ENCODE measurements around the gene PFKP.
A peak's percentile ranks its signal among the peaks of the same experiment; 100 is the strongest.

The PFKP gene

DNA sequence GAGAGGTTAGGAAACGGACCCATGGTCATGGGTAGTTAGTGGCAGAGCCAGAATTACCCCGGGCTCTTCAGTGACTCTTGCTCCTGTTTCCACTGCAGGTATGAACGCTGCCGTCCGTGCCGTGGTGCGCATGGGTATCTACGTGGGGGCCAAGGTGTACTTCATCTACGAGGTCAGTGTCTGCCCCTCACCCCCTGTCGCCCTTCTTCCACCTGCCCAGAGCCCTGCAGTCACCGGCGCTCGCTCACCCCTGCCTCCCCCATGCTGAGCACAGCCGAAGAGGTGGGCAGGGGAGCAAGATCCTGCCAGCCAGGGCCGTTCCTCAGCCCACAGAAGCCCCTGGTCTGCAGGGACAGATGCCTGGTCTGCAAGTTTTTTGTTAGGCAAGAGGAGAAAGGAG, 14.9 kb downstream of the PFKP start:
- in situ Hi-C loops (cut with HindIII; ENCODE audit: low sequenced_read_pairs), result no loop called here
- no peak for DNase-seq (ENCODE audit: low read depth, low spot score)
- H3K4me3 ChIP-seq (ENCODE audit: low read depth, low read length), result no peak overlapping the region
- TF ChIP-seq, protein P1, sequence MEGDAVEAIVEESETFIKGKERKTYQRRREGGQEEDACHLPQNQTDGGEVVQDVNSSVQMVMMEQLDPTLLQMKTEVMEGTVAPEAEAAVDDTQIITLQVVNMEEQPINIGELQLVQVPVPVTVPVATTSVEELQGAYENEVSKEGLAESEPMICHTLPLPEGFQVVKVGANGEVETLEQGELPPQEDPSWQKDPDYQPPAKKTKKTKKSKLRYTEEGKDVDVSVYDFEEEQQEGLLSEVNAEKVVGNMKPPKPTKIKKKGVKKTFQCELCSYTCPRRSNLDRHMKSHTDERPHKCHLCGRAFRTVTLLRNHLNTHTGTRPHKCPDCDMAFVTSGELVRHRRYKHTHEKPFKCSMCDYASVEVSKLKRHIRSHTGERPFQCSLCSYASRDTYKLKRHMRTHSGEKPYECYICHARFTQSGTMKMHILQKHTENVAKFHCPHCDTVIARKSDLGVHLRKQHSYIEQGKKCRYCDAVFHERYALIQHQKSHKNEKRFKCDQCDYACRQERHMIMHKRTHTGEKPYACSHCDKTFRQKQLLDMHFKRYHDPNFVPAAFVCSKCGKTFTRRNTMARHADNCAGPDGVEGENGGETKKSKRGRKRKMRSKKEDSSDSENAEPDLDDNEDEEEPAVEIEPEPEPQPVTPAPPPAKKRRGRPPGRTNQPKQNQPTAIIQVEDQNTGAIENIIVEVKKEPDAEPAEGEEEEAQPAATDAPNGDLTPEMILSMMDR (IDR thresholded peaks at IDR 0.05; ENCODE audit: low read depth, low read length), result no peak

DNA sequence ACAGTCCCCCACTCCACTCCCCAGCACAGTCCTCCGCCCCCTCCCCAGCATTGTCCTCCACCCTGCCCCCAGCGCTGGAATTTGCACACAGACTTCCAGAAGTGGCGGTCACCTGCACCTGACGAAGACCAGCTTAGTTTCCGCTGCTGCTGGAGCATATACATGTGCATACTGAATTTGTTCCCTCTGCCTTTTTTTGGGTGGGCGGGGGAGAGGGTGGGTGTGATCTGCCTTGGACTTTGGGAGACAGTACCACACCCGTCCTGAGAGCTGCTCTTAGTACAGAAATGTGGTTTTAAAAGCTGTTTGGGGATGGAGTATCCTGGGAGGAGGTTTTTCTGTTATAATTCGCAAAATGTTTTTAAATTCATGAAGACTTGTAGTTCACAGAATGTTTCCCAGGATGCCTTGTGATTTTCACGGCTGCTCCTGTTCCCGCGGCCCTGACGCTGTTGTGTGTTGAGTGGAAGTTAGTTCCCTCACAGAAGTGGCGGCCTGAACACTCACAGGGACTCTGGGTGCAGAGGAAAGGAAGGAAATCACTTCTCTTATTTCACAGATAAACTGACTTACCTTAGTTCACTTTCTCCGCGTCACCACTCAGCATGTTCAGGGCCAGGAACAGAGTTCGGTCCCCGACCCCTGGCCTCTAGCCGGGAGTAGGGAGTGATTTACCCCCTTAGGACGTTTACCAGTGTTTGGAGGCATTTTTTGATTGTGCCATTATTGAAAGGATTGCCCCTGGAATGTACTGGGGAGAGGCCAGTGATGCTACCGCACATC, 18.6 kb downstream of the PFKP start:
- TF ChIP-seq, protein P1 (IDR thresholded peaks at IDR 0.05; ENCODE audit: low read depth, low read length), result no peak
- in situ Hi-C loops (cut with HindIII; ENCODE audit: low sequenced_read_pairs), result no loop called here
- DNase-seq (ENCODE audit: low read depth, low spot score), result no peak
- H3K4me3 ChIP-seq (ENCODE audit: low read depth, low read length), result no peak overlapping the region

DNA sequence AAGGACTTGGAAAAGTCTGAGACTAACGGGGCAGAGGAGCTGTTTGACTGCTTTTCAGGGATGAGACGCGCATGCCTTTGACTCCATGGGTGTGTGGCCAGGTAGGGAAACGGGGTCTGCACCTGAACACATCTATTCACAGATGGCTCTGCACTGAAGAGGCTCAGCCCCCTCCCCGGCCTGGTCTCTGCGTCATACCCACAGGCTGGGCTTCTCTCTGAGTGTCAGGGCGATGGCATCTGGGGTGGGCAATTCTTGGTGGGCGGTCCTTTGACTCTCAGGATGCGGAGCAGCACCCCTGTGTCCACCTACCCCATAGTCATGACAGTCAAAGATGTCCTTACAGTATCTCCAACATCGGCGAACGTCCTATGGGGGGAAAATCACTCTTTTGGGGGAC, 23.0 kb downstream of the PFKP start:
- DNase-seq (ENCODE audit: low read depth, low spot score), result no peak
- TF ChIP-seq, protein P1 (IDR thresholded peaks at IDR 0.05; ENCODE audit: low read depth, low read length), result no peak
- H3K4me3 ChIP-seq (ENCODE audit: low read depth, low read length), result no peak overlapping the region
- in situ Hi-C loops (cut with HindIII; ENCODE audit: low sequenced_read_pairs), result no loop called here

DNA sequence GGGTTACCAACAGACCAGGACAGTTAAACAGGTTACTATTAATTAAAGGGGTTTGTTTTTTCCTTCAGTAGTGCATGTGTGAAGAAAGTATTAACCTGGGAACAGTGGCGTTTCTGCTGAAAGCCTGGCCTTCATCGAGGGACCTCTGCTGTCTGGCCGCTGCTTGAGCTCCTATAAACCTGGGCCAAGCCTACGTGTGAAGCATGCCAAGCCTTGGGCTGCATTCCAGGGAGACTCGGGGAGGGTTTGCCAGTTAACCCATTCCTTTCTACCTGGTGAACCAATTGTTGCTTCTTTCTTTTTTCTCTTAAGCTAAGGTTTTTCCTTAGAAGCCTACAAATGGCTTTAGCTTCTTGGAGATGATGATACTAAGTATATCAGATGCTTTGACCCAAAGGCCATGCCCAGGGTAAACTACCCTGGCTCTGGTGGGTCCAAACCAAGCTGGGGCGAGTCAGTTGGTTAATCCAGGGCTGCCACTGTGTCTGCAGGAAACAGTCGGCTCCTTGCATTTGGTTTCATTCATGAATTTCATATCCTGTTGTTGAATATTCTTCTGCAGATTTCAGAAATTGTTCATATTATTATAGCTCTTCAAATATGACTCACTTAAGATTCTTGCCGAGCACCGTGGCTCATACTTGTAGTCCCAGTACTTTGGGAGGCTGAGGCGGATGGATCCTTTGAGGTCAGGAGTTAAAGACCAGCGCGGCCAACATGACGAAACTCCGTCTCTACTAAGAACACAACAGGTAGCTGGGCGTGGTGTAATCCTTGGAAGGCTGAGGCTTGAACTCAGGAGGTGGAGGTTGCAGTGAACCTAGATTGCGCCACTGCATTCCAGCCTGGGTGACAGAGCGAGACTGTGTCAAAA, 23.8 kb downstream of the PFKP start:
- peak; percentile 91 for DNase-seq (ENCODE audit: low read depth, low spot score)
- TF ChIP-seq, protein P1 (IDR thresholded peaks at IDR 0.05; ENCODE audit: low read depth, low read length), result no peak
- in situ Hi-C loops (cut with HindIII; ENCODE audit: low sequenced_read_pairs), result no loop called here
- H3K4me3 ChIP-seq (ENCODE audit: low read depth, low read length), result no peak overlapping the region

DNA sequence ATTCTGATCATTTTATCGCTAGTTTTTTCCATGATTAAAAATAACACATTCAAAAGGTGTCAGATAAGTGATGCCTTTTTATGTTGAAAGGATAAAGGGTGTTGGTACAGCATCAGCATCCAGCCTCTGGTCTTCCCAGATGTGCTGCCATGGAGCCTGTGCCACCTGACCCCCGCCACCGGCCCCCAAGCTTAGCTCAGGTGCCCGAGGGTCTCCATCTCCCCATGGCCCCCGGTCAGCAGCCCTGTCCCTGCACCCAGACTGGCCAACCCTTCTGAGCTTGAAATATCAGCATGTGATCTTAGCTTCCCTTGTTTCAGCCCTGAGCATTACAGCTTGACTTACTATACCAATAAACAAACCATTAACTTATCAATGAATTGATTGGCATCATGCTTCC, 24.6 kb downstream of the PFKP start:
- TF ChIP-seq, protein P1 (IDR thresholded peaks at IDR 0.05; ENCODE audit: low read depth, low read length), result no peak
- in situ Hi-C loops (cut with HindIII; ENCODE audit: low sequenced_read_pairs), result no loop called here
- no peak for DNase-seq (ENCODE audit: low read depth, low spot score)
- no peak overlapping the region for H3K4me3 ChIP-seq (ENCODE audit: low read depth, low read length)

DNA sequence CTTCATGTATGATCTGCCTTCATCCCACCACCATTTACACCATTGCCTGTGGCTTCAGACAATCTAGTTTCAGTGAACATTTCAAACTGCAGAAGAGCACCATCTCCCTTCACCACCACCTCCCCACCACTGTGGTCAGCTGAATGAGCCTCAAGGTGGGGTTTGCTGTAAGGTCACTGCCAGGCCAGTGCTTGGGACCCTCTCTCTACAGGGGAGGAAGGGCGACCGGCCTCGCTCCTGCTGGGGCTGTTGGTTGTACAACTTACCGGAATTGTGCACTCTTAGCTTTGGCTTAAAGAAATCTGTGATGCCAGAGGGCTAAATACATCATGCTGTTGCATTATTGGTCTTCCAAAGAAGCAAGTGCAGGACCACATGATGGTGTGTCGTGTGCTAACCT, 26.6 kb downstream of the PFKP start:
- DNase-seq (ENCODE audit: low read depth, low spot score), result no peak
- no peak overlapping the region for H3K4me3 ChIP-seq (ENCODE audit: low read depth, low read length)
- in situ Hi-C loops (cut with HindIII; ENCODE audit: low sequenced_read_pairs), result no loop called here
- TF ChIP-seq, protein P1 (IDR thresholded peaks at IDR 0.05; ENCODE audit: low read depth, low read length), result no peak

Measured in astrocyte of the spinal cord (primary cell).